K562 (cell line): ENCODE data around the gene TRABD. TPM values are rescaled to one million over a fixed set of nuclear protein-coding genes. Genes with fewer than 3 reads are reported as not detected.
A peak's percentile ranks its signal among the peaks of the same experiment; 100 is the strongest.

Experiments used
- ATAC-seq: fragments of 200-7000 bp; cut with Tn5 transposase; 3 replicates; pipeline ENCODE4 v1.9.1; 2020; ENCODE audit warnings: moderate library complexity
- BruUV-seq: library from RNA; stranded (reverse); fragments of 400-500 nt; replicated peaks from 2 replicates; lab custom pipeline; 2021; lab: Mats Ljungman, UMichigan
- CTCF ChIA-PET: fragments of 300-600 bp; formaldehyde crosslinking; extraction: SDS; loops from one replicate; lab custom pipeline; 2021; ENCODE audit warnings: low intra/inter-chr PET ratio; lab: Yijun Ruan, JAX
- POLR2A ChIA-PET: fragments of 300-600, 350-650 bp; sonication (Branson Sonifier 250); formaldehyde crosslinking; extraction: SDS; loops from one replicate; lab custom pipeline; 2021; ENCODE audit warnings: antibody characterized with exemption, inconsistent platforms; lab: Yijun Ruan, JAX
- DNase-seq, 4 experiments: peaks; one replicate each; pipeline versions ENCODE4 v3.0.0 to v3.0.0-alpha.2; 2011 to 2018; ENCODE audit warnings: low spot score in 3 of 4, mixed read lengths in 3 of 4; ENCODE audit errors: extremely low read depth in 1 of 4
- FAIRE-seq: peaks from 2 replicates; lab custom pipeline; 2011; peaks lifted over from hg19 to GRCh38; lab: Jason Lieb, UNC
- H2AFZ ChIP-seq: 2 replicates; pipeline ENCODE4 v1.6.0; 2011; ENCODE audit warnings: low read depth, low read length, control low read depth, inconsistent platforms
- H3K27ac ChIP-seq: fragments of 200-600 bp; 3 replicates; pipeline ENCODE4 v1.8.0; 2011; ENCODE audit warnings: low read depth, mild to moderate bottlenecking, control low read depth, inconsistent platforms, low read length, moderate library complexity, mixed read lengths; ENCODE audit errors: extremely low read depth
- H3K27me3 ChIP-seq, 2 experiments: fragments of 300-600 bp in 1 of 2; 2 replicates in 1 of 2; 3 replicates in 1 of 2; pipeline versions ENCODE4 v1.6.0 to v1.8.0; 2011; ENCODE audit warnings: inconsistent platforms in 2 of 2, low read length in 2 of 2, mild to moderate bottlenecking in 1 of 2, mixed read lengths in 1 of 2, moderate library complexity in 1 of 2; ENCODE audit not compliant: control insufficient read depth in 2 of 2, insufficient read depth in 2 of 2
- H3K36me3 ChIP-seq: fragments of 300-600 bp; 3 replicates; pipeline ENCODE4 v1.8.0; 2011; ENCODE audit warnings: mild to moderate bottlenecking, low read length, inconsistent platforms; ENCODE audit not compliant: control insufficient read depth, insufficient read depth
- H3K4me1 ChIP-seq, 2 experiments: fragments of 200-600 bp in 1 of 2; replicated peaks in 1 of 2; 2 replicates in 1 of 2; 3 replicates in 1 of 2; pipeline versions ENCODE4 v1.5.1 to v1.8.0; 2011; ENCODE audit warnings: inconsistent platforms in 2 of 2, low read length in 2 of 2, mild to moderate bottlenecking in 1 of 2, mixed read lengths in 1 of 2, moderate library complexity in 1 of 2; ENCODE audit not compliant: control insufficient read depth in 2 of 2, insufficient read depth in 2 of 2
- H3K4me2 ChIP-seq: 2 replicates; pipeline ENCODE4 v1.6.1; 2011; ENCODE audit warnings: low read length, control low read depth, inconsistent platforms, mixed read lengths; ENCODE audit not compliant: insufficient read depth
- H3K4me3 ChIP-seq: fragments of 200-600 bp; sonication (generic), shearing (Covaris generic); 2 replicates; pipeline ENCODE4 v1.5.1; 2016; ENCODE audit warnings: control low read depth, inconsistent platforms
- H3K79me2 ChIP-seq: fragments of 200-600 bp; 3 replicates; pipeline ENCODE4 v1.8.0; 2011; ENCODE audit warnings: low read length, inconsistent platforms; ENCODE audit not compliant: control insufficient read depth, insufficient read depth
- H3K9ac ChIP-seq, 2 experiments: 2 replicates each; pipeline versions ENCODE4 v1.6.0 to v1.6.1; 2011; ENCODE audit warnings: low read depth in 2 of 2, low read length in 2 of 2, control low read depth in 1 of 2, inconsistent platforms in 1 of 2, mild to moderate bottlenecking in 1 of 2, mixed read lengths in 1 of 2; ENCODE audit not compliant: insufficient read depth in 1 of 2
- H3K9me1 ChIP-seq: one replicate; pipeline ENCODE4 v1.6.0; 2011; ENCODE audit warnings: inconsistent platforms, mild to moderate bottlenecking, low read length, moderate library complexity; ENCODE audit not compliant: control insufficient read depth, insufficient read depth
- H3K9me3 ChIP-seq: replicated peaks from 2 replicates; pipeline ENCODE4 v1.5.1; 2011; ENCODE audit warnings: low read depth, low read length, inconsistent platforms; ENCODE audit not compliant: control insufficient read depth, insufficient read depth
- H4K20me1 ChIP-seq: replicated peaks from 2 replicates; pipeline ENCODE4 v1.6.1; 2011; ENCODE audit warnings: low read length, inconsistent platforms, mixed read lengths; ENCODE audit not compliant: control insufficient read depth, insufficient read depth
- BMI1 ChIP-seq: fragments of 150-350 bp; IDR thresholded peaks from 2 replicates; pipeline ENCODE4 v1.6.1; 2014; ENCODE audit warnings: low read length
- CREM ChIP-seq: IDR thresholded peaks from 2 replicates; pipeline ENCODE4 v1.6.1; 2014; ENCODE audit warnings: antibody characterized with exemption, low read depth
- CSDE1 ChIP-seq, 2 experiments: fragments of 450-650 bp; IDR thresholded peaks; 2 replicates each; pipeline ENCODE4 v1.6.1; 2016; ENCODE audit warnings: mild to moderate bottlenecking in 1 of 2
- ELF1 ChIP-seq: fragments of 200-800 bp; sonication (Bioruptor generic); IDR thresholded peaks from 2 replicates; pipeline ENCODE4 v1.6.1; 2016; ENCODE audit warnings: missing genetic modification characterization, missing compliant biosample characterization
- JUN ChIP-seq, 2 experiments: sonication (generic) in 1 of 2; formaldehyde crosslinking in 1 of 2; IDR thresholded peaks; 2 replicates each; pipeline versions ENCODE4 v1.6.1 to v1.8.0; 2012 to 2022; ENCODE audit warnings: borderline replicate concordance in 2 of 2, mild to moderate bottlenecking in 2 of 2, improper control_type of control experiment in 1 of 2, low read depth in 1 of 2, low read length in 1 of 2, missing genetic modification reagents in 1 of 2
- KLF10 ChIP-seq: fragments of 250-450 bp; sonication (Bioruptor Pico); IDR thresholded peaks from 2 replicates; pipeline ENCODE4 v1.6.1; 2021; ENCODE audit warnings: matching md5 sums
- MXI1 ChIP-seq: IDR thresholded peaks from 2 replicates; pipeline ENCODE4 v1.6.1; 2011; ENCODE audit warnings: low read depth, mild to moderate bottlenecking, improper control_type of control experiment, low read length
- NCOR1 ChIP-seq: fragments of 450-650 bp; IDR thresholded peaks from 2 replicates; pipeline ENCODE4 v1.6.1; 2016; ENCODE audit warnings: mild to moderate bottlenecking, moderate library complexity
- RBM22 ChIP-seq: fragments of 200-400 bp; formaldehyde crosslinking; IDR thresholded peaks from 2 replicates; pipeline ENCODE4 v1.6.1; 2018; ENCODE audit warnings: low read length, low read depth; ENCODE audit not compliant: poor library complexity, severe bottlenecking
- SMAD4 ChIP-seq: fragments of 250-450 bp; sonication (Bioruptor Pico); conservative IDR thresholded peaks from 2 replicates; pipeline ENCODE4 v1.8.0; 2021; ENCODE audit warnings: inconsistent platforms, mild to moderate bottlenecking, moderate library complexity
- SMARCB1 ChIP-seq: IDR thresholded peaks from 2 replicates; pipeline ENCODE4 v1.6.1; 2011; ENCODE audit warnings: improper control_type of control experiment, low read depth; ENCODE audit not compliant: insufficient read length
- STAT5B ChIP-seq: fragments of 250-450 bp; sonication (Bioruptor Pico); IDR thresholded peaks from 2 replicates; pipeline ENCODE4 v1.8.0; 2021; ENCODE audit warnings: mild to moderate bottlenecking, inconsistent platforms
- ZFP36 ChIP-seq: fragments of 150-350 bp; IDR thresholded peaks from 2 replicates; pipeline ENCODE4 v1.6.1; 2018; ENCODE audit warnings: low read length, low read depth; ENCODE audit not compliant: partially characterized antibody
- WGBS: fragments of 100-300 bp; shearing (Covaris generic); methylation state at CpG from one replicate; pipeline ENCODE4 v1.1.6; 2016; ENCODE audit warnings: low coverage, mixed read lengths; ENCODE audit not compliant: insufficient coverage; ENCODE audit errors: missing lambda C conversion rate; 5-methylcytosine and 5-hydroxymethylcytosine counted together
- in situ Hi-C: fragments of 300-500 bp; cut with MboI; formaldehyde crosslinking; loops from 4 replicates; pipeline ENCODE4 v1.15.0; 2018; ENCODE audit warnings: inconsistent platforms, mixed read lengths
- intact Hi-C: fragments of 100-400 bp; cut with micrococcal nuclease; formaldehyde crosslinking; loops from 2 replicates; pipeline ENCODE4 v1.14.2; 2022
- polyA plus RNA-seq, 8 experiments: library from polyadenylated mRNA; depleted of rRNA in 4 of 8; stranded (reverse) in 5 of 8; unstranded in 3 of 8; fragments of >200 nt; fragmentation: Nextera tagmentation in 2 of 8; fragmentation: Illumina TruSeq in 1 of 8; extraction: Ambion mirVana in 2 of 8; extraction: Trizol in 1 of 8; gene quantifications; 2 replicates each; pipeline versions ENCODE4 v1.2.1 to v1.2.3, GENCODE V29; 2011 to 2014; ENCODE audit warnings: inconsistent platforms in 1 of 8, missing spikeins in 1 of 8
- total RNA-seq, 7 experiments: library from RNA; depleted of rRNA in 6 of 7; stranded (reverse); fragments of >200 nt in 6 of 7; fragmentation: Illumina TruSeq in 2 of 7; extraction: Trizol in 2 of 7; gene quantifications; 2 replicates each; pipeline versions ENCODE4 v1.2.1 to v1.2.3, GENCODE V29; 2011 to 2021; ENCODE audit warnings: low replicate concordance in 1 of 7
- TF ChIP-seq, protein P1 (sequence below): fragments of 250-450 bp; sonication (Bioruptor Pico); IDR thresholded peaks from 2 replicates; pipeline ENCODE4 v1.5.0; 2021
- TF ChIP-seq, protein P2 (sequence below): fragments of 450-650 bp; IDR thresholded peaks from 2 replicates; pipeline ENCODE4 v1.7.0; 2016; ENCODE audit warnings: borderline replicate concordance
- TF ChIP-seq, protein P3 (sequence below): sonication (generic); formaldehyde crosslinking; IDR thresholded peaks from 2 replicates; pipeline ENCODE4 v1.8.1; 2023; ENCODE audit warnings: mild to moderate bottlenecking, missing genetic modification reagents
- TF ChIP-seq, protein P4 (sequence below): sonication (generic); formaldehyde crosslinking; IDR thresholded peaks from 2 replicates; pipeline ENCODE4 v1.9.0; 2022; ENCODE audit warnings: mild to moderate bottlenecking, missing genetic modification reagents

The TRABD gene
- total and polyA plus RNA-seq, 9 of the 15 experiments (the other 6 are each of a cell fraction or from before 2014, with no cell fraction given), result 0.08 to 62.9 (median 14.0) TPM

DNA sequence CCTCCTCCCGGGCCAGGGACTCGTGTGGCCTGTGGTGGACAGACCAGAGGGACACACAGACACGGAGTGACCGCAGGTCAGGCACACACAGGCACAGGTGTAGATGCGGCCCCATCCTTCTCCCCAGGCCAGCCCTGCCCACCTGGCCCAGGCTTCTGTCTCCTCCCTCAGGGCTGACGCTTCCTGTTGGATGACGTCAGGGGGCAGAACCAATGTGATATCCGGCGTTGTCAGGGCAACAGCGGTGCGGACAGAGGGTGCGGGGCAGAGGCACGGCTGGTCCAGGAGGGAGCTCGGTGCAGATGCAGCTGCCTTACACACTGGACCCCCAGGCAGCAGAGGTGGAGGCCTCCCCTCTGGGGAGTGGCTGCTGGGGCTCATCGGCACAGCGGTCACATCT, 62.0 kb downstream of the TRABD start:
- no peak overlapping the region for H2AFZ ChIP-seq
- no peak overlapping the region for H3K4me3 ChIP-seq
- DNase-seq (peak in 3 of 4 experiments; percentile 30 to 80 (median 56)), FAIRE-seq (peak; percentile 89), ATAC-seq (peak; percentile 44)
- CTCF ChIA-PET, result no interaction called here
- WGBS, result 22% methylated on average over 12 of the region's 16 CpGs
- peaks cover 40% of the 10 kb centered on the region; the same call in 2 of the 3 replicates for H3K36me3 ChIP-seq
- POLR2A ChIA-PET, result interaction anchor here (0.6 to 0.7 kb wide), 2 partner anchors 9 to 15 kb away, joined by 3 read pairs; no protein-coding TSS in a partner anchor
- no TSS peak for BruUV-seq
- in situ Hi-C loops, result no loop called here
- no peak overlapping the region for H3K4me2 ChIP-seq
- peaks cover 9 to 74% of the 10 kb centered on the region in 2 experiments for H3K4me1 ChIP-seq
- intact Hi-C loops, result no loop called here
- H3K9me1 ChIP-seq, result no peaks in the 10 kb centered on the region
- H4K20me1 ChIP-seq, result peaks cover 7% of the 10 kb centered on the region
- H3K9ac ChIP-seq, result peak overlapping the region in 1 of 2 experiments; percentile 71; a peak in 1 of 4 replicates
- H3K27ac ChIP-seq, result 0 out of 3 replicates have a peak overlapping the region, but pooled peaks have one; percentile 2
- no peaks in the 10 kb centered on the region for H3K9me3 ChIP-seq
- H3K27me3 ChIP-seq, result no peaks in the 10 kb centered on the region
- H3K79me2 ChIP-seq, result peaks cover 50% of the 10 kb centered on the region
- TF ChIP-seq, protein P1, sequence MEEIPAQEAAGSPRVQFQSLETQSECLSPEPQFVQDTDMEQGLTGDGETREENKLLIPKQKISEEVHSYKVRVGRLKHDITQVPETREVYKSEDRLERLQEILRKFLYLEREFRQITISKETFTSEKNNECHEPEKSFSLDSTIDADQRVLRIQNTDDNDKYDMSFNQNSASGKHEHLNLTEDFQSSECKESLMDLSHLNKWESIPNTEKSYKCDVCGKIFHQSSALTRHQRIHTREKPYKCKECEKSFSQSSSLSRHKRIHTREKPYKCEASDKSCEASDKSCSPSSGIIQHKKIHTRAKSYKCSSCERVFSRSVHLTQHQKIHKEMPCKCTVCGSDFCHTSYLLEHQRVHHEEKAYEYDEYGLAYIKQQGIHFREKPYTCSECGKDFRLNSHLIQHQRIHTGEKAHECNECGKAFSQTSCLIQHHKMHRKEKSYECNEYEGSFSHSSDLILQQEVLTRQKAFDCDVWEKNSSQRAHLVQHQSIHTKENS, result no peak
- TF ChIP-seq CREM, result peak; percentile 92
- peak in 1 of 2 experiments; percentile 74; a peak in 1 of 4 replicates for TF ChIP-seq CSDE1 (IDR thresholded peaks at IDR 0.05)
- TF ChIP-seq, protein P2, sequence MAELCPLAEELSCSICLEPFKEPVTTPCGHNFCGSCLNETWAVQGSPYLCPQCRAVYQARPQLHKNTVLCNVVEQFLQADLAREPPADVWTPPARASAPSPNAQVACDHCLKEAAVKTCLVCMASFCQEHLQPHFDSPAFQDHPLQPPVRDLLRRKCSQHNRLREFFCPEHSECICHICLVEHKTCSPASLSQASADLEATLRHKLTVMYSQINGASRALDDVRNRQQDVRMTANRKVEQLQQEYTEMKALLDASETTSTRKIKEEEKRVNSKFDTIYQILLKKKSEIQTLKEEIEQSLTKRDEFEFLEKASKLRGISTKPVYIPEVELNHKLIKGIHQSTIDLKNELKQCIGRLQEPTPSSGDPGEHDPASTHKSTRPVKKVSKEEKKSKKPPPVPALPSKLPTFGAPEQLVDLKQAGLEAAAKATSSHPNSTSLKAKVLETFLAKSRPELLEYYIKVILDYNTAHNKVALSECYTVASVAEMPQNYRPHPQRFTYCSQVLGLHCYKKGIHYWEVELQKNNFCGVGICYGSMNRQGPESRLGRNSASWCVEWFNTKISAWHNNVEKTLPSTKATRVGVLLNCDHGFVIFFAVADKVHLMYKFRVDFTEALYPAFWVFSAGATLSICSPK, result no peak
- 0 out of 2 replicates have a peak, but pooled peaks have one; percentile 9 for TF ChIP-seq JUN (IDR thresholded peaks at IDR 0.05; ENCODE audit: borderline replicate concordance, low read depth, low read length)
- TF ChIP-seq JUN (CRISPR knock-in tag; IDR thresholded peaks at IDR 0.05; ENCODE audit: borderline replicate concordance), result no peak
- TF ChIP-seq ELF1 (tag), result no peak
- TF ChIP-seq, protein P3, sequence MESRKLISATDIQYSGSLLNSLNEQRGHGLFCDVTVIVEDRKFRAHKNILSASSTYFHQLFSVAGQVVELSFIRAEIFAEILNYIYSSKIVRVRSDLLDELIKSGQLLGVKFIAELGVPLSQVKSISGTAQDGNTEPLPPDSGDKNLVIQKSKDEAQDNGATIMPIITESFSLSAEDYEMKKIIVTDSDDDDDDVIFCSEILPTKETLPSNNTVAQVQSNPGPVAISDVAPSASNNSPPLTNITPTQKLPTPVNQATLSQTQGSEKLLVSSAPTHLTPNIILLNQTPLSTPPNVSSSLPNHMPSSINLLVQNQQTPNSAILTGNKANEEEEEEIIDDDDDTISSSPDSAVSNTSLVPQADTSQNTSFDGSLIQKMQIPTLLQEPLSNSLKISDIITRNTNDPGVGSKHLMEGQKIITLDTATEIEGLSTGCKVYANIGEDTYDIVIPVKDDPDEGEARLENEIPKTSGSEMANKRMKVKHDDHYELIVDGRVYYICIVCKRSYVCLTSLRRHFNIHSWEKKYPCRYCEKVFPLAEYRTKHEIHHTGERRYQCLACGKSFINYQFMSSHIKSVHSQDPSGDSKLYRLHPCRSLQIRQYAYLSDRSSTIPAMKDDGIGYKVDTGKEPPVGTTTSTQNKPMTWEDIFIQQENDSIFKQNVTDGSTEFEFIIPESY (CRISPR knock-in tag), result no peak
- TF ChIP-seq ZFP36, result no peak
- peak; percentile 63; the same call in 1 of the 2 replicates for TF ChIP-seq BMI1
- TF ChIP-seq SMAD4 (CRISPR knock-in tag), result no peak
- TF ChIP-seq MXI1, result peak; percentile 80
- peak; percentile 55 for TF ChIP-seq RBM22
- TF ChIP-seq, protein P4, sequence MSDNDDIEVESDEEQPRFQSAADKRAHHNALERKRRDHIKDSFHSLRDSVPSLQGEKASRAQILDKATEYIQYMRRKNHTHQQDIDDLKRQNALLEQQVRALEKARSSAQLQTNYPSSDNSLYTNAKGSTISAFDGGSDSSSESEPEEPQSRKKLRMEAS (CRISPR knock-in tag), result 0 out of 2 replicates have a peak, but pooled peaks have one; percentile 26
- TF ChIP-seq KLF10 (CRISPR knock-in tag), result no peak
- no peak for TF ChIP-seq STAT5B
- TF ChIP-seq NCOR1, result no peak
- no peak for TF ChIP-seq SMARCB1
